Measurements from ENCODE around the gene AKR1B15. TPM values are rescaled to one million over a fixed set of nuclear protein-coding genes. Genes with fewer than 3 reads are reported as not detected.

Gene AKR1B15
- total and polyA plus RNA-seq, 2 donors (not counting 3 experiments of a cell fraction or from before 2014, with no cell fraction given), result not detected

DNA sequence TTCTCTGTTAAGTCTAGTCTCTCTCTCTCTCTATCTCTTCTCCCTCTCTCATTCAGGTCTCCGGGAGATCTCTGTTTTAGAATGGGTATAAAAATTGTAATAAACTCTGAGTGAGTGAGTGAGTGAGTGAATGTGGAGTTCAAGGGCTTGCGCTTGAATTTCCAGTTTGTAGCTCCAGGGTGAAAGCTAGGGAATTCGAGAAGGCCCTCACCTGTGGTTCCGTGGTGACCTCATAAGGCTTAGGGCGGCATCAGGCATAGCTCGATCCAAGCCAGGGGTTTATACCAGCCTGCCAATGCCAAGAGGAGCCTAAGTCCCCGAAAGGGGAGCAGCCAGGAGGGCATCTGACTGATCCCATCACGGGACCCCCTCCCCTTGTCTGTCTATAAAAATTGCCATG lies 456 bp downstream of the AKR1B15 start:
- no peak overlapping the region for H3K4me3 ChIP-seq (replicated peaks in 1 of 3; ENCODE audit: insufficient read depth in 1 of 3, low read depth in 1 of 3, low read length in 3 of 3)
- no peak overlapping the region for H3K4me2 ChIP-seq (ENCODE audit: insufficient read depth, low read length)
- ChIA-PET CTCF (interaction anchor here (1.1 to 5.4 kb wide), 5 partner anchors 9 to 116 kb away, joined by 3 to 115 read pairs (median 23); no protein-coding TSS in a partner anchor), POLR2A (no interaction called here)
- no peak overlapping the region for H3K27ac ChIP-seq (ENCODE audit: insufficient read depth, low read depth, low read length)
- H3K9me3 ChIP-seq (replicated peaks; ENCODE audit: control insufficient read depth, insufficient read depth, low read length), result no peaks in the 10 kb centered on the region
- no peak overlapping the region for H2AFZ ChIP-seq (ENCODE audit: low read depth, low read length)
- no peak for TF ChIP-seq POLR2A (IDR thresholded peaks at IDR 0.05; ENCODE audit: low read depth, low read length)
- TF ChIP-seq, protein P1, sequence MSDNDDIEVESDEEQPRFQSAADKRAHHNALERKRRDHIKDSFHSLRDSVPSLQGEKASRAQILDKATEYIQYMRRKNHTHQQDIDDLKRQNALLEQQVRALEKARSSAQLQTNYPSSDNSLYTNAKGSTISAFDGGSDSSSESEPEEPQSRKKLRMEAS (IDR thresholded peaks at IDR 0.05; ENCODE audit: insufficient read depth, insufficient read length), result no peak
- TF ChIP-seq FOS (IDR thresholded peaks at IDR 0.05; ENCODE audit: borderline replicate concordance, insufficient read depth, low read length), result no peak
- TF ChIP-seq POLR2AphosphoS5 (IDR thresholded peaks at IDR 0.05; ENCODE audit: insufficient read depth, low read depth, low read length), result no peak
- TF ChIP-seq GATA2 (IDR thresholded peaks at IDR 0.05; ENCODE audit: insufficient read depth, insufficient read length, low read depth, low read length), result no peak
- TF ChIP-seq, protein P2, sequence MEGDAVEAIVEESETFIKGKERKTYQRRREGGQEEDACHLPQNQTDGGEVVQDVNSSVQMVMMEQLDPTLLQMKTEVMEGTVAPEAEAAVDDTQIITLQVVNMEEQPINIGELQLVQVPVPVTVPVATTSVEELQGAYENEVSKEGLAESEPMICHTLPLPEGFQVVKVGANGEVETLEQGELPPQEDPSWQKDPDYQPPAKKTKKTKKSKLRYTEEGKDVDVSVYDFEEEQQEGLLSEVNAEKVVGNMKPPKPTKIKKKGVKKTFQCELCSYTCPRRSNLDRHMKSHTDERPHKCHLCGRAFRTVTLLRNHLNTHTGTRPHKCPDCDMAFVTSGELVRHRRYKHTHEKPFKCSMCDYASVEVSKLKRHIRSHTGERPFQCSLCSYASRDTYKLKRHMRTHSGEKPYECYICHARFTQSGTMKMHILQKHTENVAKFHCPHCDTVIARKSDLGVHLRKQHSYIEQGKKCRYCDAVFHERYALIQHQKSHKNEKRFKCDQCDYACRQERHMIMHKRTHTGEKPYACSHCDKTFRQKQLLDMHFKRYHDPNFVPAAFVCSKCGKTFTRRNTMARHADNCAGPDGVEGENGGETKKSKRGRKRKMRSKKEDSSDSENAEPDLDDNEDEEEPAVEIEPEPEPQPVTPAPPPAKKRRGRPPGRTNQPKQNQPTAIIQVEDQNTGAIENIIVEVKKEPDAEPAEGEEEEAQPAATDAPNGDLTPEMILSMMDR (IDR thresholded peaks at IDR 0.05; ENCODE audit: extremely low read depth in 1 of 2, insufficient read depth in 1 of 2, low read depth in 1 of 2, low read length in 2 of 2), result no peak
- FAIRE-seq (no peak), DNase-seq (ENCODE audit: low read depth, low spot score) (no peak)
- H3K9ac ChIP-seq (replicated peaks; ENCODE audit: extremely low read depth, insufficient read depth, low read length), result no peak overlapping the region
- H3K27me3 ChIP-seq (ENCODE audit: control insufficient read depth in 2 of 2, insufficient read depth in 2 of 2, low read length in 2 of 2), result peaks cover 5 to 10% of the 10 kb centered on the region in 2 experiments
- no TSS peak for BruUV-seq (replicated peaks)
- H4K20me1 ChIP-seq (replicated peaks; ENCODE audit: control insufficient read depth, extremely low read depth, insufficient read depth, low read length), result no peaks in the 10 kb centered on the region
- no peaks in the 10 kb centered on the region for H3K9me1 ChIP-seq (replicated peaks; ENCODE audit: control insufficient read depth, extremely low read depth, insufficient read depth, low read length)
- peaks cover 7% of the 10 kb centered on the region for H3K4me1 ChIP-seq (ENCODE audit: control insufficient read depth, extremely low read depth, insufficient read depth, low read length)
- H3K36me3 ChIP-seq (ENCODE audit: control insufficient read depth in 2 of 2, extremely low read depth in 1 of 2, insufficient read depth in 2 of 2, low read length in 2 of 2), result no peaks in the 10 kb centered on the region
- dilution Hi-C loops (cut with MboI; ENCODE audit: extremely low pct_ligation_motif_present, low sequenced_read_pairs) (no loop called here), intact Hi-C loops (cut with micrococcal nuclease) (no loop called here)
- H3K79me2 ChIP-seq (ENCODE audit: control insufficient read depth, insufficient read depth, low read length), result no peaks in the 10 kb centered on the region
